Measurements from ENCODE around the gene CABLES2.

Gene CABLES2

GRCh38 chr20:62417981-62418708 is 11.1 kb upstream of the CABLES2 start:
- no peak for DNase-seq

GRCh38 chr20:62416651-62417637 is 9.9 kb upstream of the CABLES2 start:
- no peak for DNase-seq

- DNase-seq: no peak
Observed at GRCh38 chr20:62415354-62416111, 8.4 kb upstream of the CABLES2 start.

GRCh38 chr20:62413896-62414481 is 6.9 kb upstream of the CABLES2 start:
- DNase-seq: no peak

- DNase-seq: no peak
Observed at GRCh38 chr20:62413025-62413570, 6.0 kb upstream of the CABLES2 start.

GRCh38 chr20:62412194-62413024 is 5.3 kb upstream of the CABLES2 start:
- no peak for DNase-seq

GRCh38 chr20:62411479-62412193 is 4.6 kb upstream of the CABLES2 start:
- no peak for DNase-seq

GRCh38 chr20:62410746-62411478 is 3.8 kb upstream of the CABLES2 start:
- no peak for DNase-seq

- peak; percentile 17 to 18 for DNase-seq
Observed at GRCh38 chr20:62409931-62410745, 3.1 kb upstream of the CABLES2 start.

- DNase-seq: no peak
Observed at GRCh38 chr20:62409086-62409853, 2.2 kb upstream of the CABLES2 start.

GRCh38 chr20:62408640-62409039 is 1.6 kb upstream of the CABLES2 start:
- no peak for DNase-seq

- no peak for DNase-seq
Observed at GRCh38 chr20:62408055-62408454, 970 bp upstream of the CABLES2 start.

- DNase-seq: no peak
Observed at GRCh38 chr20:62406635-62407176, 379 bp downstream of the CABLES2 start.

- no peak for DNase-seq
Observed at GRCh38 chr20:62405981-62406513, 1.0 kb downstream of the CABLES2 start.

GRCh38 chr20:62405108-62405980 is 1.7 kb downstream of the CABLES2 start:
- peak; percentile 15 to 36 for DNase-seq

- no peak for DNase-seq
Observed at GRCh38 chr20:62404761-62405107, 2.4 kb downstream of the CABLES2 start.
